KMS-11 (cell line): Measurements from ENCODE around the gene CHMP6.

ENCODE experiments used
- H2AFZ ChIP-seq: fragments of 200-600 bp; sonication (generic); 2 replicates; pipeline ENCODE4 v1.6.1; 2016; ENCODE audit warnings: antibody characterized with exemption, mixed run types, low read depth
- H3K27ac ChIP-seq: fragments of 200-600 bp; sonication (generic); 2 replicates; pipeline ENCODE4 v1.6.1; 2016; ENCODE audit warnings: mild to moderate bottlenecking, mixed run types
- H3K27me3 ChIP-seq: fragments of 200-600 bp; sonication (generic); 2 replicates; pipeline ENCODE4 v1.6.1; 2017; ENCODE audit warnings: mild to moderate bottlenecking, low read depth, mixed run types, moderate library complexity; ENCODE audit not compliant: insufficient read depth
- H3K36me3 ChIP-seq: fragments of 200-600 bp; sonication (generic); 2 replicates; pipeline ENCODE4 v1.6.1; 2017; ENCODE audit warnings: mild to moderate bottlenecking, mixed run types; ENCODE audit not compliant: insufficient read depth
- H3K4me1 ChIP-seq: fragments of 200-600 bp; sonication (generic); 2 replicates; pipeline ENCODE4 v1.6.1; 2016; ENCODE audit warnings: mild to moderate bottlenecking, low read depth, mixed run types; ENCODE audit not compliant: poor library complexity, severe bottlenecking
- H3K4me2 ChIP-seq: fragments of 200-600 bp; sonication (generic); 2 replicates; pipeline ENCODE4 v1.7.0; 2016; ENCODE audit warnings: mild to moderate bottlenecking, mixed run types
- H3K4me3 ChIP-seq: fragments of 200-600 bp; sonication (generic); IDR thresholded peaks from 2 replicates; pipeline ENCODE4 v1.6.1; 2017; ENCODE audit warnings: low read depth, low read length, mixed read lengths; ENCODE audit not compliant: insufficient read depth
- H3K79me2 ChIP-seq: fragments of 200-600 bp; sonication (generic); 2 replicates; pipeline ENCODE4 v1.6.1; 2016; ENCODE audit warnings: low read depth, mixed run types; ENCODE audit not compliant: insufficient read depth
- H3K9ac ChIP-seq: fragments of 200-600 bp; sonication (generic); 2 replicates; pipeline ENCODE4 v1.6.1; 2016; ENCODE audit warnings: mild to moderate bottlenecking, mixed run types
- H4K20me1 ChIP-seq: fragments of 200-600 bp; sonication (generic); 2 replicates; pipeline ENCODE4 v1.6.1; 2016; ENCODE audit warnings: mild to moderate bottlenecking, mixed run types; ENCODE audit not compliant: insufficient read depth
- CTCF ChIP-seq: fragments of 200-600 bp; sonication (generic); conservative IDR thresholded peaks from 2 replicates; pipeline ENCODE4 v1.6.1; 2017; ENCODE audit warnings: low read depth, mild to moderate bottlenecking, antibody characterized with exemption, low read length, moderate library complexity, mixed read lengths

The CHMP6 gene

DNA sequence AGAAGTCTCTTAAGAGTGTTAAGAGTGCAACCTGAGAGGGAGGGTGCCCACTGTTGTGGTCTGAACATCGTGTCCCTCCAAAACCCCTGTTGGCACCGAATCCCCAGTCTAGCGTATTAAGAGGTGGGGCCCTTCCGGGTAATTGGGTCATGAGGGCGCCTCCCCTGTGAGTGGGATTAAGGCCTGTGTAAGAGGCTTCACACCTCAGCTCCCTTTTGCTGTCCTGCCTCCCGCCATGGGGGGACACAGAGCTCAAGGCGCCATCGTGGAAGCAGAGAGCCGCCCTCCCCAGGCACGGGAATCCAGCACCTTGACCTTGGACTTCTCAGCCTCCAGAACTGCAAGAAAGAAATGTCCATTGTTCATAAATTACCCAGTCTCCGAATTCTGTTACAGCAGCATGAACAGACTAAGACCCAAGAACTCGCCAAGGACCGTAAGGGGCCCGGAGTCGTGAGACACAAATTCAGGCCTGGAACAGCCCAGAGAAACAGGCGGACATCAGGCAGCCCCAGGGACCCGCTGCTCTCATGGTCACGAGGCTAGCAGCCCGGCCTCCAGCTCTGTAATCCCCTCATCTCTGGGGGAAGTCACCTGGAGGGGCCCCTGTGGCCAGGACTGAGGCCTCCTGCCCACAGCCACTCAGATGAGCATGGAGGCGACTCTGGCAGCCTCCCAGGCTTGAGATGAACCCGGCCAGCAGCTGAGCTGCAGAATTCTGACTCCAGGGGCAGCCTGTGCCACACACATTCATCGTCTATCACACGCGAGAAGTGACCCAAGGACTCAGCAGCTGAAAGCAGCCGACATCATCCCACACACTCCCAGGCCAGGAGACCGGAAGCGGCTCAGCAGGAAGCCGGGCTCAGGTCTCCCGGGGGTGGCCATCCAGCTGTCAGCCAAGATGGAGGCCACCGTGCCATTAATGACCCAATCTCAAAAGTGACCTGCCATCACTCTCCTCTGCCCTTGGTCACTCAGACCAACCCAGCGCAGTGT lies 12.8 kb upstream of the CHMP6 start:
- Histone ChIP-seq H3K36me3 (no peaks in the 10 kb centered on the region), H3K4me1 (no peaks in the 10 kb centered on the region), H2AFZ (no peak overlapping the region), H4K20me1 (no peaks in the 10 kb centered on the region), H3K9ac (no peak overlapping the region), H3K4me2 (no peak overlapping the region), H3K4me3 (no peak overlapping the region), H3K27ac (no peak overlapping the region), H3K27me3 (peaks cover 15% of the 10 kb centered on the region; the same call in 1 of the 2 replicates), H3K79me2 (no peaks in the 10 kb centered on the region)
- TF ChIP-seq CTCF = no peak

- Histone ChIP-seq H3K4me2 (no peak overlapping the region), H4K20me1 (no peaks in the 10 kb centered on the region), H3K4me1 (no peaks in the 10 kb centered on the region), H3K4me3 (no peak overlapping the region), H2AFZ (no peak overlapping the region), H3K27me3 (peaks cover 22% of the 10 kb centered on the region; the same call in 1 of the 2 replicates), H3K79me2 (no peaks in the 10 kb centered on the region), H3K9ac (no peak overlapping the region), H3K27ac (no peak overlapping the region), H3K36me3 (no peaks in the 10 kb centered on the region)
- TF ChIP-seq CTCF = no peak
Measured at GRCh38 chr17:80979547-80980378, 11.9 kb upstream of the CHMP6 start.

- H3K9ac ChIP-seq = no peak overlapping the region
- H3K27ac ChIP-seq = no peak overlapping the region
- no peak overlapping the region for H3K4me3 ChIP-seq
- peaks cover 29% of the 10 kb centered on the region; the same call in 1 of the 2 replicates for H3K27me3 ChIP-seq
- no peaks in the 10 kb centered on the region for H3K79me2 ChIP-seq
- H4K20me1 ChIP-seq = no peaks in the 10 kb centered on the region
- H3K4me1 ChIP-seq = no peaks in the 10 kb centered on the region
- H3K4me2 ChIP-seq = peak overlapping the region; percentile 25; the same call in 1 of the 2 replicates
- no peak for TF ChIP-seq CTCF
- no peaks in the 10 kb centered on the region for H3K36me3 ChIP-seq
- H2AFZ ChIP-seq = no peak overlapping the region
Measured at GRCh38 chr17:80980397-80981061, 11.1 kb upstream of the CHMP6 start.
